Ectodermal cell (in vitro differentiated cells): Measurements from ENCODE around the gene ABCC9. TPM values are rescaled to one million over a fixed set of nuclear protein-coding genes. Genes with fewer than 3 reads are reported as not detected.

ENCODE experiments used
- H3K27ac ChIP-seq: 2 replicates; pipeline ENCODE4 v1.7.0; 2013; ENCODE audit warnings: mild to moderate bottlenecking, low read depth, low read length; ENCODE audit not compliant: insufficient read depth, poor library complexity, severe bottlenecking
- H3K27me3 ChIP-seq: 2 replicates; pipeline ENCODE4 v1.7.0; 2013; ENCODE audit warnings: mild to moderate bottlenecking, low read length; ENCODE audit not compliant: insufficient read depth, control insufficient read depth, poor library complexity, severe bottlenecking
- H3K36me3 ChIP-seq: one replicate; pipeline ENCODE4 v1.7.0; 2013; ENCODE audit warnings: low read length; ENCODE audit not compliant: control insufficient read depth, insufficient read depth
- H3K4me1 ChIP-seq: one replicate; pipeline ENCODE4 v1.7.0; 2013; ENCODE audit warnings: low read length; ENCODE audit not compliant: control insufficient read depth, insufficient read depth
- H3K4me3 ChIP-seq: 2 replicates; pipeline ENCODE4 v1.7.0; 2013; ENCODE audit warnings: low read depth, low read length, control low read depth; ENCODE audit not compliant: insufficient read depth
- H3K9me3 ChIP-seq: 2 replicates; pipeline ENCODE4 v1.7.0; 2013; ENCODE audit warnings: mild to moderate bottlenecking, low read length, moderate library complexity; ENCODE audit not compliant: control insufficient read depth
- WGBS, 2 experiments: methylation state at CpG; one replicate each; pipeline ENCODE4 v1.1.7; 2013; ENCODE audit warnings: missing lambda C conversion rate in 2 of 2; 5-methylcytosine and 5-hydroxymethylcytosine counted together
- polyA plus RNA-seq, 4 experiments: library from polyadenylated mRNA; stranded (reverse); fragments of 50-300 nt; gene quantifications; one replicate each; pipeline ENCODE4 v1.2.3, GENCODE V29; 2013

ABCC9 gene
- polyA plus RNA-seq (2013, experiment 1 of 4): 0.15 TPM
- polyA plus RNA-seq (2013, experiment 2 of 4): 0.16 TPM
- polyA plus RNA-seq (2013, experiment 3 of 4): 0.32 TPM
- 0.20 TPM for polyA plus RNA-seq (2013, experiment 4 of 4)

DNA sequence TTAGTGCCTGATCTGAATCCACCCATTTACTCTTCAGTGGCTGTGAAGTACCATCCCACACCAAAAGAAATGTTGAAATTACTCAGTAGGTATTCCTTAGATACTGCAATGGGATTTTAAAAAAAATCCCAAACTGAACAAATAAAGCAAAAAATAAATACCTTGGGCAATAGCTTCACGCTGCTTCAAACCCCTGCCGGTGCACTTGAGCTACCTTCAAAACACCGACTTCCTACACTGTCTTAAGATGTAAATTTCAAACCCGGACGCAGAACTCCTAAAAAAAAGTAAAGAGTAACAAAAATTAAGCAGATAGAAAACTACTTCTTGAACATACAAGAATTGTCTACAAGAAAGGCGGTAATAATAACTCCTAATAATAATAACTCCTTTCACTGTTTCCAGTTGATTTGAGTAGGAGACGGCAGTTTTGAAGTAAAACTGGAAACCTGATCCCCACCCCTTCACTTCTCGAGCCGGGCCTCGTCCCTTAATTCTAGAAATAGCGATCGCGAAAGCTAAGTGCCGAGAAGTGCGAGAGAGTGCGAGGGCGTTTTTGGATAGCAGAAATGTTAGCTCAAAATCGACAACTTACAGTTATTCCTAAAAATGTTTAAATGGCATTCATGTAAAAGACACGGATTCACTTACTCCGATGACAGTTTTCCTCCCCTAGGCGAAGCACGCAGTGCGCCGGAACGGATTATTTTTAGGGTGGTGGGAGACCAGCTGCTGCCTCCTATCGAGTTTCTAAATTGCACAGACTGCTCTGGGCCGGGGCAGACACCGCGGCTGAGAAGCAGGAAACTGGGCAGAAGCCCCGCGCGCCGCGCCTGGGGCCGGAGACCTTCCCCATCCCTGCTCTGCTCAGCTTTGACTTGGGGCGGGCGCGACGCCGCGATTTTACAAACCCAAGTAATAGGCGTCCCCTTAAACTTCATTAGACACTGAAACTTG, at the start of gene ABCC9:
Gene ABCC9 (minus strand): TSS at position 878 of the 957 bp plus-strand sequence. CDS start 4,752 bp downstream, outside the sequence.
- WGBS, 2 experiments: 2 to 4% methylated on average over 36 to 42 of the region's 42 CpGs
- no peaks in the 10 kb centered on the region for H3K9me3 ChIP-seq
- H3K4me1 ChIP-seq: no peaks in the 10 kb centered on the region
- peak within 1 kb of the TSS; percentile 46 for H3K4me3 ChIP-seq
- no peaks in the 10 kb centered on the region for H3K36me3 ChIP-seq
- H3K27me3 ChIP-seq: peaks cover 44% of the 10 kb centered on the region
- no peak within 1 kb of the TSS for H3K27ac ChIP-seq

DNA sequence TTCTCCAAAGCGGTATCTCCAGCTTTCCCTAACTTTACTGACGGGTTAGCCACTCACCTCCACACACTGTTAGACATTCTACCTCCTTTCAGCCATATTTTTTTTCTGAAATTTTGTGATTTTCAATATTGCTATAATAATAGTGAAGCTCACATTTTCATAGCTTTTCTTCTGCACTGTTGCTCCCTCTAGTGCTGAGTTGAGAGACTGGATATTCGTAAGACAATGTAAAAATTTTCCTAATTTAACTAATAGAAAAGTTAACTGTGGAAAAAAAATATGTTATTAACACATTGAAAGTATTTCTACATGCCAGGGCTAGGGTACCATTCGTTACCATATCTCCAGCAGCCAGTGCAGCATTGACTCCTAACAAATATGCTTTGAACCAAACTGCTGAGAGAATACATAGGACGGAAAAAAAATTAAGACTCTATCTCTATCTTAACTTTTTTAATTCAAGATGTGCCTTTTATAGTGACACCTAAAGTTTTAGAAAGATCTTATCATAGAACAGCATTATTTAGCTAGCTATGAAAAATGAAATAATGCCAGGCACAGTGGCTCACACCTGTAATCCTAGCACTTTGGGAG, 48.7 kb upstream of the ABCC9 start:
- peaks cover 6% of the 10 kb centered on the region for H3K4me1 ChIP-seq
- WGBS, 2 experiments: 59 to 62% methylated on average over 4 of the region's 5 CpGs

DNA sequence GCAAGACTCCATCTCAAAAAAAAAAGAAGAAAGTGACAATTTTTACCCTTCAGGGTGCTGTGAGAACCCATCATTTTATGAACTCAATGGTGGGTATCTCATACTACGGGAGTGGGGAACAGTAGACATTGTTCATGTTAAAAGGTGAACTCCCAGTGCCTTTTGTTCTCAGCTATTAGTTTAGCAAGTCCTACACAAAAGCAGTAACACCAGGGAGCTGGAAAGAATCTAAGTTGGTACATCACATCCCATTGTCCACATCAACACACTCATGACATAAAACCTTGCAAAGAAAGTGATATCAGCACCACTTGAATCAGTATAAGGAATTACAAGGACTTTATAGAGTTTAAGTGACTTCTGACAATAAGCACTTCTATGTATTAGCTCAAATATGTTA, 47.4 kb upstream of the ABCC9 start:
- WGBS, 2 experiments: 20 to 28% methylated on average over 1 of the region's 1 CpG
- peaks cover 6% of the 10 kb centered on the region for H3K4me1 ChIP-seq
- H3K27ac ChIP-seq: no peak overlapping the region
- H3K9me3 ChIP-seq: no peaks in the 10 kb centered on the region
- no peaks in the 10 kb centered on the region for H3K27me3 ChIP-seq
- H3K36me3 ChIP-seq: no peaks in the 10 kb centered on the region
- no peak overlapping the region for H3K4me3 ChIP-seq

More for the DNA sequence above, 48.7 kb upstream of the ABCC9 start:
- H3K4me3 ChIP-seq: no peak overlapping the region
- H3K27me3 ChIP-seq: no peaks in the 10 kb centered on the region
- H3K36me3 ChIP-seq: no peaks in the 10 kb centered on the region
- H3K9me3 ChIP-seq: no peaks in the 10 kb centered on the region
- no peak overlapping the region for H3K27ac ChIP-seq

DNA sequence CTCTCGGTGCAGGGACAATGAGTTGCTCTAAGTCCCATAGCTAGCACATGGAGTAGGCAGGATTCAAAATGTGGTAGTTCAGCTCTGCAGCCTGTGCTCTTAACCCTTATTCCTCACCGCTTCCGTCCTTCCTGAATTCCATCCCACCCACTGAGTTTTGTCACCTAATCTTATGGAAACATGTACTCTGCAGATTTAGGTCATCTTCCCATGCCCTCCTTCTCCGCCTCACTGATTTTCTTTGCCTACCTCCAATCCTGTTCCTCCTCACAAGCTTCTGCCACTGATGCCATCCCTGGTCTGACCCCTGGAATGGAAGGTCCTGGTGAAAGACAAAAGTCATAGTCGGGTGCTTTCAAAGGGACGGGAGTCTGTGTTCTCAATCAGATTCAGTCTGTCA, 46.5 kb upstream of the ABCC9 start:
- H3K9me3 ChIP-seq: no peaks in the 10 kb centered on the region
- 82 to 83% methylated on average over 6 of the region's 6 CpGs for WGBS, 2 experiments

DNA sequence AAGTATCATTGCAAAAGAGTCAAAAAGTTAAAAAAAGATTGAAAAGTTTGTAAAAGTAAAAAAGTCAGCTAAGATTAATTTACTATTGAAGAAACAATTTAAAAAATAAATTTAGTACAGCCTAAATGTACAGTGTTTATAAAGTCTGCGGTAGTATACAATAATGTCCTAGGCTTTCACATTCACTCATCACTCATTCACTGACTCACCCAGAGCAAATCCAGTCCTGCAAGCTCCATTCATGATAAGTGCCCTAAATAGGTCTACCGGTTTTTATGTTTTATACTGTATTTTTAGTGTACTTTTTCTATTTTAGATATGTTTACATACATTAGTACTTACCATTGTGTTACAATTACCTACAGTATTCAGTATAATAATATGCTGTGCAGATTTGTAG, 43.9 kb upstream of the ABCC9 start:
- 100% methylated on average over 1 of the region's 2 CpGs for WGBS, 2 experiments
- Histone ChIP-seq H3K4me3 (no peak overlapping the region), H3K4me1 (peaks cover 6% of the 10 kb centered on the region)

More for the DNA sequence above, 46.5 kb upstream of the ABCC9 start:
- Histone ChIP-seq H3K27ac (no peak overlapping the region), H3K36me3 (no peaks in the 10 kb centered on the region), H3K27me3 (no peaks in the 10 kb centered on the region), H3K4me3 (no peak overlapping the region), H3K4me1 (peaks cover 6% of the 10 kb centered on the region)

DNA sequence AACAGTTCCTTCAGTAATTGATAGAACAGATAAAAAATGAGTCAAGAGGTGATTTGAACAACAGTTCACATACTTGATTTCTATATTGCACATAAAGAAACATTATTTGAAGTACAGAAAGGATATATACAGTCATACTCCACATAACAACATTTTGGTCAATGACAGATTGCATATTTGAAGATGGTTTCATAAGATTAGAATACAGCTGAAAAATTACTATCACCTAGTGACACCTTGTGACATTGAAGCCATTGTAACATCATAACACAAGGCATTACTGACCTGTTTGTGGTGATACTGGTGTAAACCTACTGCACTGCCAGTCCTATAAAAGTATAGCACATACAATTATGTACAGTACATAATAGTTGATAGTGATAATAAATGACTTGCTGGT, 43.1 kb upstream of the ABCC9 start:
- Histone ChIP-seq H3K36me3 (no peaks in the 10 kb centered on the region), H3K9me3 (no peaks in the 10 kb centered on the region), H3K27ac (no peak overlapping the region), H3K27me3 (no peaks in the 10 kb centered on the region), H3K4me1 (peaks cover 6% of the 10 kb centered on the region), H3K4me3 (no peak overlapping the region)

More for the DNA sequence above, 43.9 kb upstream of the ABCC9 start:
- no peaks in the 10 kb centered on the region for H3K27me3 ChIP-seq
- no peaks in the 10 kb centered on the region for H3K9me3 ChIP-seq
- no peak overlapping the region for H3K27ac ChIP-seq
- H3K36me3 ChIP-seq: no peaks in the 10 kb centered on the region

DNA sequence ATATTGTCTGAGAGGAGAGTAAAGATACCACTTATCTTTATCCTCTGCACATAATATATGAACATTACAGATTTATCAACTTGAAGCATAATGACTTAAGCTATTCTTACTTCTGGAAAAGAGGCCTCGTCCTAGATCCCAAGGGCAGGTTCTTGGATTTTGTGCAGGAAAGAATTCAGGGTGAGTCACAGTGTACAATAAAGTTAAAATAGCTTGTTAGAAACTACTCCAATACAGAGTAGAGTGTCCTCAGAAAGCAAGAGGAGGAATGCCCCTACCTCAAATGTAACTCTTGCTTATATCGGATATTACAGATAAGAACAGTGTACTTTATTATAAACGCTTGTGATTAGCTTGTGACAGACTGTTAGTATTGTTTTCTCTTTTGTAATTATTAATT, 41.9 kb upstream of the ABCC9 start:
- no peaks in the 10 kb centered on the region for H3K27me3 ChIP-seq
- no peak overlapping the region for H3K27ac ChIP-seq
- no peaks in the 10 kb centered on the region for H3K36me3 ChIP-seq
- H3K4me3 ChIP-seq: no peak overlapping the region
- no peaks in the 10 kb centered on the region for H3K9me3 ChIP-seq
- 98% methylated on average over 3 of the region's 3 CpGs; no CpG with 5 or more reads in 1 of the 2 experiments for WGBS, 2 experiments
- H3K4me1 ChIP-seq: peaks cover 3% of the 10 kb centered on the region

DNA sequence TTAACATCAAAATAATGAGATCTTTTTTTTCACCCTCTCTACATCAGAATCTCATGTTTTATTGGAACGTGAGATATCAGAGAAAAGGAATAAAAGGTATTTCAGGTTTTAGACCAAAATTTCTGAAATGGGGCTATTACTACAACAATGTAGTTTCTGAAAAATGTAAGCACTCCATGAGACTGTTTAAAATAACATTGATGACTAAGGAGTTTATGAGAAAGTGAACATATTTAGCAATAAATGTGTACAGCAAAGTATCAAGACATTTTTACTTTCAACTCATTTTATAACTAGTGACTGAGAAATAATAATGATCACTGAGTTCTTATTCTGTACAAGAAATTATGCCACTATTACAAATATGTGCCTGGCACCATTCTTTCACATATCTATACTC, 39.3 kb upstream of the ABCC9 start:
- Histone ChIP-seq H3K27me3 (no peaks in the 10 kb centered on the region), H3K4me3 (no peak overlapping the region), H3K27ac (no peak overlapping the region), H3K4me1 (no peaks in the 10 kb centered on the region), H3K9me3 (no peaks in the 10 kb centered on the region), H3K36me3 (no peaks in the 10 kb centered on the region)
- WGBS, 2 experiments: 80 to 100% methylated on average over 1 of the region's 1 CpG

DNA sequence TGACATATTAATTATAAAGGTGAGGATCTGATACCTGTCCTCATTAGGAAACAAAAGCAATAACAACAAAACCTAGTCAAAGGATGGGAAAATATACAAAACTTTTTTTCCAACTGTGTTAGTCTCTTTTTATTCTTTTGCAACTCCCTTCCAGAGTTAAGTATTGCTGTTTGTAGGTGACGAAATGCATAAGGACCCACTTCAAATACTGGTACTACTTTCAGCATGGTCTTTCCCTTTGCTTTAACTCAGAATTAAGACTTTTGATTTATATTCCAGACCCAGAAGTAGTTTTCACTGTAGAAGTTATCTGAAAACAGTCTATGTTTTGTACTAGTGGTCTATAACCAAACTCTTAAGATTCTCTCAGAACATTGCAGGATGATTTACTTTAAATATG, 34.1 kb upstream of the ABCC9 start:
- Histone ChIP-seq H3K9me3 (no peaks in the 10 kb centered on the region), H3K4me3 (no peak overlapping the region), H3K36me3 (no peaks in the 10 kb centered on the region), H3K4me1 (no peaks in the 10 kb centered on the region), H3K27ac (no peak overlapping the region), H3K27me3 (no peaks in the 10 kb centered on the region)
- WGBS, 2 experiments: 100% methylated on average over 1 of the region's 1 CpG; no CpG with 5 or more reads in 1 of the 2 experiments

DNA sequence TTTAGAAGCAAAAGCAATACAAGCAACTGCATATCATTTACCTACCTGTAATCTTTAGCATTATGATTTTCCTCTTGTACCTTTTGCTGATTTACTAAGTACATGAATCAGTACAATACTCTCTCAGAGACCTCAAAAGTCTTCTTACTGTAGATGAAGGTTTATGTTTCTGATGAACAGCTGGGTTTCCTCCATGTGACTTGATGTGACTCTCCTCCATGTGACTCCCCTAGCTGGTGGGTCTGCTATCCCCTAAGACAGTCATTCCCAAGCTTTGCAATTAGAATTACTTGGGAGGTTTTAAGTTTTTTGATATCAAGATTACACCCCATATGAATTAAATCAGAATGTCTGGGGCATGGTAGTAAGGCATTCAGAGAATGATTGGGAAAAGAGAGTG, 32.0 kb upstream of the ABCC9 start:
- Histone ChIP-seq H3K36me3 (no peaks in the 10 kb centered on the region), H3K9me3 (no peaks in the 10 kb centered on the region), H3K4me1 (no peaks in the 10 kb centered on the region), H3K27me3 (no peaks in the 10 kb centered on the region), H3K4me3 (no peak overlapping the region), H3K27ac (no peak overlapping the region)
